Amniotic epithelial cell (primary cell): ENCODE data around the gene ERF.
"Not testable (repeated sequence)": the region's sequence is repeated elsewhere in the genome, so short reads cannot be mapped to it uniquely, and the experiment has no call there.

Experiments
- DNase-seq: peaks from one replicate; pipeline ENCODE4 v3.0.0-alpha.2; 2010; ENCODE audit warnings: low read depth

Gene ERF

GRCh38 chr19:42275103-42275502 is 20.2 kb upstream of the ERF start:
- no peak for DNase-seq

GRCh38 chr19:42274065-42274682 is 19.2 kb upstream of the ERF start:
- DNase-seq, result no peak

- no peak for DNase-seq
Observed at GRCh38 chr19:42273407-42274064, 18.6 kb upstream of the ERF start.

GRCh38 chr19:42272989-42273406 is 18.1 kb upstream of the ERF start:
- DNase-seq, result no peak

GRCh38 chr19:42272535-42272897 is 17.6 kb upstream of the ERF start:
- DNase-seq, result no peak

- no peak for DNase-seq
Observed at GRCh38 chr19:42271861-42272534, 17.1 kb upstream of the ERF start.

- DNase-seq, result no peak
Observed at GRCh38 chr19:42271045-42271419, 16.1 kb upstream of the ERF start.

GRCh38 chr19:42270346-42271044 is 15.6 kb upstream of the ERF start:
- peak; percentile 57 for DNase-seq

- DNase-seq, result no peak
Observed at GRCh38 chr19:42269478-42270345, 14.8 kb upstream of the ERF start.

GRCh38 chr19:42268704-42269477 is 14.0 kb upstream of the ERF start, which contains the start of gene CIC:
TSS of gene CIC (plus strand) at chr19:42269252. CDS start at chr19:42271784, 2,532 bp downstream.
- DNase-seq, result peak; percentile 100

- peak; percentile 99 for DNase-seq
Observed at GRCh38 chr19:42268142-42268703, 13.3 kb upstream of the ERF start.

- peak; percentile 43 for DNase-seq
Observed at GRCh38 chr19:42267644-42268141, 12.8 kb upstream of the ERF start.

GRCh38 chr19:42266928-42267603 is 12.1 kb upstream of the ERF start:
- not testable (repeated sequence) for DNase-seq

GRCh38 chr19:42266105-42266504 is 11.2 kb upstream of the ERF start:
- DNase-seq, result not testable (repeated sequence)

GRCh38 chr19:42261763-42262162 is 6.8 kb upstream of the ERF start:
- no peak for DNase-seq

GRCh38 chr19:42257842-42258241 is 2.9 kb upstream of the ERF start:
- DNase-seq, result not testable (repeated sequence)

GRCh38 chr19:42255766-42256745 is 1.1 kb upstream of the ERF start:
- DNase-seq, result peak; percentile 52

GRCh38 chr19:42254089-42254849 is 659 bp downstream of the ERF start:
- peak; percentile 51 for DNase-seq
